Measurements from ENCODE around the gene RHOBTB3. TPM values are rescaled to one million over a fixed set of nuclear protein-coding genes. Genes with fewer than 3 reads are reported as not detected.

Gene RHOBTB3
- total RNA-seq, 2 experiments from 2014 or later: 0.74 to 1.4 TPM

DNA sequence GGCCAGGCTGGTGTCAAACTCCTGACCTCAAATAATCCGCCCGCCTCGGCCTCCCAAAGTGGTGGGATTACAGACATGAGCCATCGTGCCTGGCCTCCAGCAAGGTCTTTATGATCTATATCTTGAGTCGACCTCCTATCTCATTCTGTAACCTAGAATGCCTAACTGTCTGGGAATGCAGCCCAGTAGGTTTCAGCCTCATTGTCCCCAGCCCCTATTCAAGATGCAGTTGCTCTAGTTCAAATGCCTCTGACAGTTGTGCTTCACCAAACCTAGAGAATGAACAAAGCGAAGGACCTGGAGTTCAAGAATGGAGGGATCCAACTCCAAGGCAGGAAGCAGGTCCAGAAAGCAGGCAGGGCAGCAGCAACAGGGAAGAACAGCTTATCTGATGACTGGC lies 60.6 kb downstream of the RHOBTB3 start:
- Mint-ChIP-seq H3K4me1 (peaks cover 2% of the 10 kb centered on the region), H3K36me3 (ENCODE audit: low read depth) (no peaks in the 10 kb centered on the region), H3K27ac (no peak overlapping the region), H3K4me3 (no peak overlapping the region), H3K27me3 (peaks cover under 1% of the 10 kb centered on the region), H3K9me3 (no peaks in the 10 kb centered on the region)
- no peak for DNase-seq
- CTCF ChIA-PET: interaction anchor here (0.6 to 2.9 kb wide), 5 partner anchors 9 to 1069 kb away, joined by 3 to 17 read pairs (median 4); no protein-coding TSS in a partner anchor
- POLR2A ChIA-PET: no interaction called here

GRCh38 chr5:95794070-95794516 lies 63.0 kb downstream of the RHOBTB3 start:
- H3K27ac Mint-ChIP-seq: no peak overlapping the region
- H3K4me3 Mint-ChIP-seq: no peak overlapping the region
- POLR2A ChIA-PET: no interaction called here
- H3K27me3 Mint-ChIP-seq: no peaks in the 10 kb centered on the region
- no peak for DNase-seq
- no peaks in the 10 kb centered on the region for H3K9me3 Mint-ChIP-seq
- CTCF ChIA-PET: interaction anchor here (1.5 kb wide), 1 partner anchor 24 kb away, joined by 4 read pairs; no protein-coding TSS in a partner anchor
- no peaks in the 10 kb centered on the region for H3K36me3 Mint-ChIP-seq (ENCODE audit: low read depth)
- H3K4me1 Mint-ChIP-seq: peaks cover 6% of the 10 kb centered on the region

GRCh38 chr5:95797301-95797700 lies 66.2 kb downstream of the RHOBTB3 start:
- POLR2A ChIA-PET: no interaction called here
- Mint-ChIP-seq H3K4me1 (peaks cover 7% of the 10 kb centered on the region), H3K36me3 (ENCODE audit: low read depth) (no peaks in the 10 kb centered on the region), H3K9me3 (no peaks in the 10 kb centered on the region), H3K27me3 (no peaks in the 10 kb centered on the region), H3K4me3 (no peak overlapping the region), H3K27ac (no peak overlapping the region)
- DNase-seq: no peak
- CTCF ChIA-PET: interaction anchor here (0.9 to 1.6 kb wide), 3 partner anchors 9 to 16 kb away, joined by 3 to 5 read pairs (median 4); no protein-coding TSS in a partner anchor

GRCh38 chr5:95798048-95798447 lies 66.9 kb downstream of the RHOBTB3 start:
- Mint-ChIP-seq H3K9me3 (no peaks in the 10 kb centered on the region), H3K4me1 (peaks cover 7% of the 10 kb centered on the region), H3K27me3 (no peaks in the 10 kb centered on the region), H3K36me3 (ENCODE audit: low read depth) (peaks cover 4% of the 10 kb centered on the region), H3K27ac (no peak overlapping the region), H3K4me3 (no peak overlapping the region)
- no peak for DNase-seq
- ChIA-PET CTCF (no interaction called here), POLR2A (no interaction called here)

DNA sequence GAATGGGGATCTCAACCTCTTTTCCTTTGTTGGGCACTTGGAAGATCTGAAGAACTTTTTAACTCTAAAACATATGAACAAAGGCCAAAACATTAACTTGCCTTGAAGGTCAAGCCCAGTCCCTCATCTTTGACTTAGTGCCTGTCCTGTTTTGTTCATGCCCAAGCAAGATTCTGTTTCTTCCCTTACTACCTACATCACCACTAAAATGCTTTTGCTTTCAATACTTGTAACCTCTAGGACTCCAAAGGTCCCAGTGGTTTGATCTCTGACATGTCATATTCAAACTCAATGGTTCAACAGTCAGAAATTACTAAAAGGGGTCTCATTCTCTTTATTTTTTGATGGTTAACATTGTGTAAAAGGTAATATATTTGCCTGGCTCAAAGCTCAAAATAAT lies 67.4 kb downstream of the RHOBTB3 start:
- ChIA-PET POLR2A (no interaction called here), CTCF (interaction anchor here (1.3 kb wide), 1 partner anchor 17 kb away, joined by 5 read pairs; no protein-coding TSS in a partner anchor)
- Mint-ChIP-seq H3K27me3 (no peaks in the 10 kb centered on the region), H3K4me3 (no peak overlapping the region), H3K27ac (no peak overlapping the region), H3K9me3 (no peaks in the 10 kb centered on the region), H3K4me1 (peaks cover 7% of the 10 kb centered on the region), H3K36me3 (ENCODE audit: low read depth) (peaks cover 4% of the 10 kb centered on the region)
- DNase-seq: no peak

DNA sequence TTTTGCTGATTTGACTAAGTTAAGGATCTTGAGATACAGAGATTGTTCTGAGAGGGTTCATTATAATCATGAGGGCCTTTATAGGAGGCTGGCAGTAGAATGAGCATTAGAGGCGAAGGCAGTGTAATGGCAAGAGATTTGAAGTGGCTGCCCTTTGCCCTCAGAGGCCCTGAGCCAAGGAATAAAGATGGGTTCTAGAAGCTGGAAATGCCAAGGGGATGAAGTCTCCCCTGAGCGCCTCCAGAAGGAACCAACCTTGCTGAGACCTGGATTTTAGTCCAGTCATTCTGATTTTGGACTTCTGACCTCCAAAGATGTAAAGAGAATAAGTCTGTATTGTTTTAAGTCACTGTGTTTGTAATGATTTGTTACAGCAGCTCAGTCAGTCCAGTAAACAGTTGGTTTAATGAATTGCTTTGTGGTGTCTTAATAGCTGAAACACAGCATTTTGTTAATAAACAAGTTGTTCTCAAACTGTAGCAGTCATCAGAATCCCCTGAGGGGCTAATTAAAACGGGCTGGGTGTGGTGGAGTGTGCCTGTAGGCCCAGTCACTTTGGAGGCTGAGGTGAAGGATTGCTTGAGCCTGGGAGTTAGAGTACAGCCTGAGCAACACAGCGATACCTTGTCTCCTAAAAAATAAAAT lies 68.2 kb downstream of the RHOBTB3 start:
- no peak overlapping the region for H3K27ac Mint-ChIP-seq
- CTCF ChIA-PET: interaction anchor here (1.3 kb wide), 1 partner anchor 18 kb away, joined by 5 read pairs; no protein-coding TSS in a partner anchor
- POLR2A ChIA-PET: no interaction called here
- H3K36me3 Mint-ChIP-seq (ENCODE audit: low read depth): peaks cover 4% of the 10 kb centered on the region
- H3K4me1 Mint-ChIP-seq: peaks cover 7% of the 10 kb centered on the region
- H3K9me3 Mint-ChIP-seq: no peaks in the 10 kb centered on the region
- no peaks in the 10 kb centered on the region for H3K27me3 Mint-ChIP-seq
- DNase-seq: no peak
- H3K4me3 Mint-ChIP-seq: no peak overlapping the region

DNA sequence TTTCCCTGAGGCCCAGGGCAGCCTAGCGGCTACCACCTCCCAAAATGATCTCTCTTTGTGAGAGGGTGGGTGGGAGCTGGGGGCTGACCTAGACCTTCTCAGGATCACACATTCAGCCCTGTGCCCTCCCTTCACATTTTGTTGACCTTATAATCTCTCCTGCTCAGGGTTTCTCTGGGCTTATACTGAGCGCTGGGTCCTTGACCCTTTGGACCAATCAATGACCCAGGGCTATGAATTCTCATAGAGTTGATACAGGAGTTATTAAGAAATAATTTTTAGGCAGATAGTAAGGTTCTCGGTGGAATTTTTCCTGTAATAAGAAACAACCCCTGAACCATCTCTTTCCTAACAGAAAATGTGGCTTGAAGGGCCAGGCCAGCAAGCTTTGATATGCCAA lies 69.4 kb downstream of the RHOBTB3 start:
- Mint-ChIP-seq H3K4me1 (peaks cover 7% of the 10 kb centered on the region), H3K4me3 (no peak overlapping the region), H3K36me3 (ENCODE audit: low read depth) (peaks cover 8% of the 10 kb centered on the region), H3K27ac (no peak overlapping the region), H3K9me3 (peaks cover 2% of the 10 kb centered on the region), H3K27me3 (no peaks in the 10 kb centered on the region)
- ChIA-PET CTCF (interaction anchor here (1.1 kb wide), 1 partner anchor 20 kb away, joined by 3 read pairs; no protein-coding TSS in a partner anchor), POLR2A (no interaction called here)
- no peak for DNase-seq

- H3K27me3 Mint-ChIP-seq: no peaks in the 10 kb centered on the region
- DNase-seq: no peak
- no peak overlapping the region for H3K27ac Mint-ChIP-seq
- ChIA-PET POLR2A (no interaction called here), CTCF (interaction anchor here (1.1 to 1.2 kb wide), 2 partner anchors 16 to 21 kb away, joined by 3 to 4 read pairs; no protein-coding TSS in a partner anchor)
- H3K9me3 Mint-ChIP-seq: peaks cover 2% of the 10 kb centered on the region
- peaks cover 14% of the 10 kb centered on the region for H3K36me3 Mint-ChIP-seq (ENCODE audit: low read depth)
- H3K4me1 Mint-ChIP-seq: peaks cover 7% of the 10 kb centered on the region
- no peak overlapping the region for H3K4me3 Mint-ChIP-seq
Observed at GRCh38 chr5:95801532-95801931, 70.4 kb downstream of the RHOBTB3 start.

DNA sequence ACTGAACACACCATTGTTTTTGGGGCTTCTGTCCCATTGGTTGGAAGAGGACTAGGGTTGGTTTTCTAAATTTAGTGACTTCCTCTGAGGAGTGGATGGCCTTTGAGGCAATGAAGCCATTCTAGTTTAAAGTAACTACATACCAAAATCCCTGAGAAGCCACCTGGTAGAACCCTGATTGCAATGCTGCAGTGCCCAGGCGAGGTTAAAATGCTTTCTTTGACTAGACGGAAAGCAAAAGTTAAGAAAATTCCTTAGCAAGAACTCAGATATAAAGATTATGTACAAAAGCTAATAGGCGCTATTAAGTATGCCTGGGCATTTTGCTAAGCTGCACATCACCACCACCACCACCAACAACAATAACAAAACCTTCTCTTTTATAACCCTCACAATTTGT lies 70.8 kb downstream of the RHOBTB3 start:
- H3K4me3 Mint-ChIP-seq: no peak overlapping the region
- no peak for DNase-seq
- H3K27ac Mint-ChIP-seq: no peak overlapping the region
- CTCF ChIA-PET: interaction anchor here (1.2 kb wide), 1 partner anchor 17 kb away, joined by 4 read pairs; no protein-coding TSS in a partner anchor
- peaks cover 14% of the 10 kb centered on the region for H3K36me3 Mint-ChIP-seq (ENCODE audit: low read depth)
- peaks cover 2% of the 10 kb centered on the region for H3K9me3 Mint-ChIP-seq
- H3K4me1 Mint-ChIP-seq: peaks cover 7% of the 10 kb centered on the region
- no peaks in the 10 kb centered on the region for H3K27me3 Mint-ChIP-seq
- POLR2A ChIA-PET: no interaction called here

DNA sequence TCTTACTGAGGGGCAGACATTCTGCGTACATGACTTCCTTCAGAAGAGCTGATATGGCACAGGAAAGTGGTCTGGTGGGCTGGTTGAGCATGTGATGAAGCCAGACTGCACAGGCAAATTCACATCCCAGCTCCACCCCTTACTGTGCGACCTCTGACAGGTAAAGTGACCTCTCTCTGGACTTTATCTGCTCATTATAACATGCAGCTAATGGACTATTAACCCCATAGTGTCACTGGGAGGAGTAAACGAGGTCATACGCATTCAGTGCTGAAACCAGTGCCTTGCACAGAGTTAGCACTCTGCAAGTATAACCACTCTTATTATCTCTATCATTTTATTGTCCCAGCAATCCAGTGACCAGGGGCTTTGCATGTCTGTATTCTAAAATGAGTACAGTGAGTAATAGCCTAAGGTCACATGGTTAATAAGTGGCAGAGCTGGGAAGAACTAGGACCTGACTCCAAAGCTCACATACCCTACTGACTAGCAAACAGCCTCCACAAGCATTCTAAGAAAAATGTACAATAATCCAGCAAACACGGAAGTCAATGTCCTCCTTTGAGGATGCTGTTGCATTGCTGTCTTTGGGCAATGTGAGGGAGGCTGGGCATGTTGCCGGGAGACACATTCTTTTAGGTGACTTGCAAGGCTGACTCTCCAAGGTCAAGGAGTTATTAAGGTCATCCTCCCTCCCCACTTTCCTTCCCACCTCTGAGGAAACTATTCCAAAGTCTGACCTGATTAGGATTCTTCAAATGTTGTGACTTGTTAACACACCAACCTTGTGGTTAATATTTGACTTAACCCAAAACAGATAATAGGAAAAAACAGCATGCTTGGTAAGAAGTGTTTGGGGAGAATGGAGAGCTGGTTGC lies 72.4 kb downstream of the RHOBTB3 start:
- ChIA-PET CTCF (interaction anchor here (0.9 kb wide), 1 partner anchor 22 kb away, joined by 3 read pairs; no protein-coding TSS in a partner anchor), POLR2A (no interaction called here)
- no peaks in the 10 kb centered on the region for H3K27me3 Mint-ChIP-seq
- H3K36me3 Mint-ChIP-seq (ENCODE audit: low read depth): peaks cover 17% of the 10 kb centered on the region
- no peak for DNase-seq
- peaks cover 19% of the 10 kb centered on the region for H3K4me1 Mint-ChIP-seq
- H3K4me3 Mint-ChIP-seq: no peak overlapping the region
- peaks cover 2% of the 10 kb centered on the region for H3K9me3 Mint-ChIP-seq
- H3K27ac Mint-ChIP-seq: no peak overlapping the region

DNA sequence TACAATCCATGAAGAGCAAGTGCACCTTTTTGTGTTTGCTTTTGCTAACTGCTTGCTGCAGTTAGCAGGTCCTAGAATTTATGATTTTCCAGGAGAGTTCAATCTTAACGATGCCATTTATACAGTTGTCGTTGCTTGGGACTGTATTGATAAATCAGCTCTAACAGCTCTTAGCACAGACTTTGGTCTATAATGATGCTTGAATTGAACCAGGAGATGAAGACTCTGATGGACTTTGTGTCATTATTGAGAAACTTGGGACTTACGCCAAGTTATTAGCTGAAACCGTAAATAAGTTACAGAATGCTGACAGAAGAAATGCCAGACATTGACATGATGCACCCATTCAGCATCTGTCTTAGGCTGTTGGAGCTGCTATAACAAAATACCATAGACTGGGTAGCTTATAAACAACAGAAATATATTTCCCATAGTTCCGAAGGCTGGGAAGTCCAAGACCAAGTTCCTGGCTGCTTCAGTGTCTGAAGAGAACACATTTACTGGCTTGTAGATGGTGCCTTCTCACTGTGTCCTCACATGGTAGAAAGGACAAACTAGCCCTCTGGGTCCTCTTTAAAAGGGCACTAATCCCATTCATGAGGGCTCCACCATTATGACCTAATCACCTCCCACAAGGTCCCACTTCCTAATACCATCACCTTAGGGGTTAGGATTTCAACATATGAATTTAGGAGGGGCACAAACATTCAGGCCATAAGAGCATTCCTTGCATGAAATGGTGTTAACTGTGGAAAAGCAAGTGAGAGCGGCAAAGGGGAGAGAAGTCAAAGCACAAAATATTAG lies 73.8 kb downstream of the RHOBTB3 start:
- peaks cover 25% of the 10 kb centered on the region for H3K36me3 Mint-ChIP-seq (ENCODE audit: low read depth)
- H3K4me1 Mint-ChIP-seq: peaks cover 29% of the 10 kb centered on the region
- ChIA-PET CTCF (interaction anchor here (0.6 to 1.6 kb wide), 2 partner anchors 19 to 24 kb away, joined by 4 to 7 read pairs; no protein-coding TSS in a partner anchor), POLR2A (no interaction called here)
- H3K27me3 Mint-ChIP-seq: no peaks in the 10 kb centered on the region
- H3K4me3 Mint-ChIP-seq: no peak overlapping the region
- no peak overlapping the region for H3K27ac Mint-ChIP-seq
- H3K9me3 Mint-ChIP-seq: peaks cover 2% of the 10 kb centered on the region
- no peak for DNase-seq

DNA sequence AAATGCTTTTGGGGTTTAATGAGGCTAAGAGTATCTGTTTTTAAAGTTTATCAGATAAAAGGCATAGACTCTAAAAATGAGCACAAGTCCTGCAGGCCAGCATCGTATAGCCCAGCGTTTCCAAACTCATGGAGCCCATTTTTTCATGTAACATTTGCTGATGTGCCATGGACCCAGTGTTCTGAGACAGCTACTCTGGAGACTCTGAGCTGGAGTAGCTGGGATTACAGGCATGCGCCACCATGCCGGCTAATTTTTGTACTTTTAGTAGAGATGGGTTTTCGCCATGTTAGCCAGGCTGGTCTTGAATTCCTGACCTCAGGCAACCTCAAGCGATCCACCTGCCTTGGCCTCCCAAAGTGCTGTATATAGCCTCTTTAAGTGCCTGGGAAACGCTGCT lies 75.6 kb downstream of the RHOBTB3 start:
- peaks cover 2% of the 10 kb centered on the region for H3K9me3 Mint-ChIP-seq

More for the DNA sequence above, 75.6 kb downstream of the RHOBTB3 start:
- Mint-ChIP-seq H3K36me3 (ENCODE audit: low read depth) (peaks cover 33% of the 10 kb centered on the region), H3K27ac (no peak overlapping the region), H3K4me1 (peaks cover 47% of the 10 kb centered on the region), H3K4me3 (no peak overlapping the region), H3K27me3 (no peaks in the 10 kb centered on the region)
- ChIA-PET CTCF (interaction anchor here (0.6 to 5.8 kb wide), 7 partner anchors 9 to 75 kb away, joined by 3 to 32 read pairs (median 4); partner anchors contain the start of gene GLRX), POLR2A (no interaction called here)
- DNase-seq: no peak

Data from activated CD4-positive, alpha-beta T cell treated with anti-CD3 and anti-CD28 coated beads, Interleukin-2, amount 10 ng/mL, durations not matched to agents 7 days and 5 days (primary cell).